Esophagus muscularis mucosa (tissue), 4 donors: ENCODE data around the gene PSMC3.

ENCODE experiments used
- EP300 ChIP-seq: sonication (generic); formaldehyde crosslinking; IDR thresholded peaks from one replicate; pipeline ENCODE4 v1.6.1; 2017; ENCODE audit warnings: antibody characterized with exemption
- POLR2A ChIP-seq: fragments of 450-650 bp; IDR thresholded peaks from one replicate; pipeline ENCODE4 v1.6.1; 2017; ENCODE audit warnings: antibody characterized with exemption, moderate library complexity, mild to moderate bottlenecking, low read depth
- POLR2AphosphoS5 ChIP-seq, 2 donors: sonication (generic); formaldehyde crosslinking; IDR thresholded peaks; one replicate each; pipeline ENCODE4 v1.6.1; 2017; ENCODE audit warnings: antibody characterized with exemption in 2 of 2
- TF ChIP-seq, protein P1 (sequence below), 3 experiments: fragments of 200-600 bp in 2 of 3; fragments of 450-650 bp in 1 of 3; sonication (generic) in 2 of 3; IDR thresholded peaks; one replicate each; pipeline ENCODE4 v1.5.1; 2017 to 2019; ENCODE audit warnings: antibody characterized with exemption in 3 of 3, mild to moderate bottlenecking in 2 of 3, moderate library complexity in 1 of 3

GRCh38 chr11:47468598-47469214, 42.5 kb upstream of the PSMC3 start:
- TF ChIP-seq, protein P1, sequence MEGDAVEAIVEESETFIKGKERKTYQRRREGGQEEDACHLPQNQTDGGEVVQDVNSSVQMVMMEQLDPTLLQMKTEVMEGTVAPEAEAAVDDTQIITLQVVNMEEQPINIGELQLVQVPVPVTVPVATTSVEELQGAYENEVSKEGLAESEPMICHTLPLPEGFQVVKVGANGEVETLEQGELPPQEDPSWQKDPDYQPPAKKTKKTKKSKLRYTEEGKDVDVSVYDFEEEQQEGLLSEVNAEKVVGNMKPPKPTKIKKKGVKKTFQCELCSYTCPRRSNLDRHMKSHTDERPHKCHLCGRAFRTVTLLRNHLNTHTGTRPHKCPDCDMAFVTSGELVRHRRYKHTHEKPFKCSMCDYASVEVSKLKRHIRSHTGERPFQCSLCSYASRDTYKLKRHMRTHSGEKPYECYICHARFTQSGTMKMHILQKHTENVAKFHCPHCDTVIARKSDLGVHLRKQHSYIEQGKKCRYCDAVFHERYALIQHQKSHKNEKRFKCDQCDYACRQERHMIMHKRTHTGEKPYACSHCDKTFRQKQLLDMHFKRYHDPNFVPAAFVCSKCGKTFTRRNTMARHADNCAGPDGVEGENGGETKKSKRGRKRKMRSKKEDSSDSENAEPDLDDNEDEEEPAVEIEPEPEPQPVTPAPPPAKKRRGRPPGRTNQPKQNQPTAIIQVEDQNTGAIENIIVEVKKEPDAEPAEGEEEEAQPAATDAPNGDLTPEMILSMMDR (IDR thresholded peaks at IDR 0.05): no peak
- TF ChIP-seq EP300 (no peak), POLR2A (no peak), POLR2AphosphoS5 (IDR thresholded peaks at IDR 0.05) (no peak)
